ENCODE measurements around the gene JAZF1. TPM values are rescaled to one million over a fixed set of nuclear protein-coding genes. Genes with fewer than 3 reads are reported as not detected.

Gene JAZF1
- total RNA-seq, 1 experiment from 2014 or later: 9.1 TPM

DNA sequence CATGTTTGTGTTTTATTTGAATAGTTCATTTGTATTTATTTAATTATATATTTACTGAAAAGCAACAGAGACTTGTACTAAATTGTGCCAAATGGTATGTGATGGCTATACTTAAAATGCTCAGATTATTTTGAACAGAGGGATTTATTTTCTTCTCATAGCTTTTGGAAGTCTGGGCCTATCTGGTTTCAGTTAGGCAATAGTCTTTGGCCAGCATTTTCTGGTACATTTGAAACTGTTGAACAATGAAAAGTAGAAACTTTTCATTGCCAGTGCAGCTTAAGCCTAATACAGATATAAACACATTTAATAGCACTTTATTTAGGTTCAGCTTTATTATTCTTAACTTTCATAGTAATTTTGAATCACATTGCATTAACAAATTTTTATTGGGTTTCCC, 252.6 kb downstream of the JAZF1 start:
- no peak for DNase-seq
- Histone ChIP-seq H2BK120ac (ENCODE audit: low read depth, low read length, poor library complexity, severe bottlenecking) (no peak overlapping the region), H2BK15ac (ENCODE audit: low read depth, low read length) (no peak overlapping the region), H3K4me1 (ENCODE audit: insufficient read depth, low read length) (peaks cover 4% of the 10 kb centered on the region; the same call in 1 of the 2 replicates), H4K8ac (replicated peaks; ENCODE audit: insufficient read length, low read depth, low read length) (no peak overlapping the region), H3K23me2 (ENCODE audit: insufficient read length, low read depth, low read length, poor library complexity, severe bottlenecking) (no peaks in the 10 kb centered on the region), H3K27me3 (ENCODE audit: insufficient read depth, low read length) (no peaks in the 10 kb centered on the region), H3K4me2 (ENCODE audit: insufficient read depth, insufficient read length, low read length) (no peak overlapping the region), H3K9ac (ENCODE audit: extremely low read depth, insufficient read length, low read length) (no peak overlapping the region), H3K79me1 (ENCODE audit: insufficient read depth, low read depth, low read length, poor library complexity, severe bottlenecking) (no peaks in the 10 kb centered on the region), H3K4ac (ENCODE audit: low read depth, low read length) (no peak overlapping the region), H2BK5ac (ENCODE audit: insufficient read length, low read length) (no peak overlapping the region), H4K5ac (ENCODE audit: insufficient read length, low read depth, low read length) (no peak overlapping the region), H2AFZ (ENCODE audit: low read length) (no peak overlapping the region), H3K9me3 (ENCODE audit: control insufficient read depth, low read depth, low read length) (no peaks in the 10 kb centered on the region), H3K23ac (ENCODE audit: insufficient read length, low read depth, low read length) (no peak overlapping the region), H2BK12ac (ENCODE audit: insufficient read length, low read depth, low read length) (no peak overlapping the region), H3K79me2 (ENCODE audit: insufficient read depth, low read length) (no peaks in the 10 kb centered on the region), H3T11ph (ENCODE audit: low read length) (no peak overlapping the region), H3K18ac (ENCODE audit: insufficient read length, low read depth, low read length) (no peak overlapping the region), H3K14ac (ENCODE audit: insufficient read depth, low read length) (no peak overlapping the region), H4K91ac (ENCODE audit: insufficient read length, low read depth, low read length) (no peak overlapping the region), H2BK20ac (ENCODE audit: low read depth, low read length, poor library complexity, severe bottlenecking) (no peak overlapping the region), H3K27ac (ENCODE audit: insufficient read length, low read depth, low read length) (no peak overlapping the region), H4K20me1 (ENCODE audit: control insufficient read depth, insufficient read depth, insufficient read length) (no peaks in the 10 kb centered on the region), H2AK5ac (ENCODE audit: insufficient read length, low read length) (no peak overlapping the region), H3K56ac (ENCODE audit: insufficient read length, low read depth, low read length) (no peak overlapping the region)
- Mint-ChIP-seq H3K27me3 (ENCODE audit: low read depth) (no peaks in the 10 kb centered on the region), H3K4me3 (no peak overlapping the region), H3K27ac (no peak overlapping the region), H3K9me3 (no peaks in the 10 kb centered on the region), H3K36me3 (ENCODE audit: insufficient read depth in 1 of 3, low read depth in 3 of 3) (no peaks in the 10 kb centered on the region), H3K4me1 (peaks cover 12 to 19% of the 10 kb centered on the region in 2 experiments)
- TF ChIP-seq CTCF (conservative IDR thresholded peaks at IDR 0.05): no peak
